T-helper 17 cell (primary cell): ENCODE data around the gene ZNF488. TPM values are rescaled to one million over a fixed set of nuclear protein-coding genes. Genes with fewer than 3 reads are reported as not detected.

Source experiments
- ATAC-seq: fragments of 150-1000 bp; cut with Tn5 transposase; 2 replicates; pipeline ENCODE4 v1.10.0; 2021; ENCODE audit warnings: mild to moderate bottlenecking, moderate library complexity
- DNase-seq, 3 donors: peaks; one replicate each; pipeline versions ENCODE4 v3.0.0 to v3.0.0-alpha.2; 2020 to 2021
- H3K9me3 ChIP-seq: one replicate; pipeline ENCODE4 v1.7.0; 2013; ENCODE audit warnings: low read length, mild to moderate bottlenecking; ENCODE audit not compliant: control insufficient read depth, poor library complexity, severe bottlenecking
- H3K27ac Mint-ChIP-seq: one replicate; pipeline ENCODE4 v1.8.0; 2022; ENCODE audit warnings: mild to moderate bottlenecking, moderate library complexity, mixed read lengths
- H3K27me3 Mint-ChIP-seq: one replicate; pipeline ENCODE4 v1.8.0; 2022; ENCODE audit warnings: mixed read lengths
- H3K36me3 Mint-ChIP-seq: one replicate; pipeline ENCODE4 v1.8.0; 2022; ENCODE audit warnings: low read depth, mixed read lengths
- H3K4me1 Mint-ChIP-seq: one replicate; pipeline ENCODE4 v1.8.0; 2022; ENCODE audit warnings: mild to moderate bottlenecking, mixed read lengths
- H3K4me3 Mint-ChIP-seq: one replicate; pipeline ENCODE4 v1.8.0; 2022; ENCODE audit warnings: mild to moderate bottlenecking, moderate library complexity, mixed read lengths
- total RNA-seq, 4 donors: library from RNA in 2 of 4; stranded (reverse) in 2 of 4; gene quantifications; one replicate each; pipeline ENCODE4 v1.2.3 and lab custom pipeline; 2022 to 2026

The ZNF488 gene
- total RNA-seq, 2 donors from 2014 or later, result not detected

DNA sequence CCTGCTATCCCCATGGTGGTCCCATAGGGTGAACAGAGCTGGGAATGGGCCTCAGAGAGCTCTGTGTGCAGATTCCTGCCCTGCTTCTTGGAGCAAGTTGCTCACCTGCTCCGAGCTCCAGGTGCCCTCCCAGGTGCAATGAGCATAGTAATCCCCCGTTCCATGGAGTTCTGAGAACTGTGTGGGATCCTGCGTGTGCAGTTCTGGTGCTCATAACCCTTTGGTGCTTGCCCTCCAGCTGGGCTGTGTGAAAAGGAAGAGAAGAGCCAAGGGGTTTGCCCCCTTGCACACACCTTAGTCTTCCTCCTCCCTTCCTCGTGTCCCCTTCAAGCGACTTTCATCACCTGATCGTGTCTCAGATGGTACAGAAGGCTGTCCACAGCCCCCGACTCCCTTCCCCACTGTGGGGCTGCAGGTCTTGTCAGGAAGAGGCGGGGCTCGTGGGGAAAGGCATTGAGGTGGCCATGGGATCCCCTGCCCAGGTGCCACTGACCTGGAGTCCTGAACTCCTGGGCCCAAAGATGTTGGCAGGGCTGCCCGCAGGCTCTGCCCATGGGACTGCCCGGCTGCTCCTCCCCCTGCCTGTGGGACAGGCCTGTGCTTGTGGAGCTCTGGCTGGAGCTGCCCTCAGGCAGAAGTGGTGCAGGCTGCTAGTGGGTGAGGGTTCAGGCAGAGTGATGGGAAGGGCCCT is 21.9 kb upstream of the ZNF488 start:
- Mint-ChIP-seq H3K4me1 (peaks cover 2% of the 10 kb centered on the region), H3K4me3 (no peak overlapping the region), H3K27me3 (peaks cover 29% of the 10 kb centered on the region), H3K27ac (no peak overlapping the region), H3K36me3 (peaks cover 2% of the 10 kb centered on the region)
- ATAC-seq (no peak), DNase-seq (no peak)
- no peaks in the 10 kb centered on the region for H3K9me3 ChIP-seq

DNA sequence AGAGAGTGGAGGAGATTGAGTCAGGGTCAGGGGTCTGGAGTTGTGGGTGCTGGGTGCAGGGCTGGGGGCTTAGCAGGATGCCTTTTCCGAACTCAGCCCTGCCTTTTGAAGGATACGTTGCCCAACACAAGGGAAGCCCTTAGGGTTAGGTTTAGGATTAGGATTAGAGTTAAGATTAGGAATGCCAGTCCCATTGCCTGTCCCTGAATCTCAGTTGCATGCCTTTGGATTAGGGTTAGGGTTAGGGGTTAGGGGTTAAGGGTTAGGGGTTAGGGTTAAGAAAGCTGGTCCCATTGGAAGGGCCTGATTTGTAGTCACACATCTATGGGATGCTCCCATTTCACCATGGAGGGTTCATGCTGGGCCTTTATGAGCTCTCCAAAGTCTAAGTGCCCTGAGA is 20.8 kb upstream of the ZNF488 start:
- DNase-seq (no peak), ATAC-seq (no peak)
- Mint-ChIP-seq H3K4me1 (peaks cover 2% of the 10 kb centered on the region), H3K27ac (no peak overlapping the region), H3K36me3 (peaks cover 2% of the 10 kb centered on the region), H3K4me3 (no peak overlapping the region), H3K27me3 (peaks cover 39% of the 10 kb centered on the region)
- H3K9me3 ChIP-seq, result no peaks in the 10 kb centered on the region

DNA sequence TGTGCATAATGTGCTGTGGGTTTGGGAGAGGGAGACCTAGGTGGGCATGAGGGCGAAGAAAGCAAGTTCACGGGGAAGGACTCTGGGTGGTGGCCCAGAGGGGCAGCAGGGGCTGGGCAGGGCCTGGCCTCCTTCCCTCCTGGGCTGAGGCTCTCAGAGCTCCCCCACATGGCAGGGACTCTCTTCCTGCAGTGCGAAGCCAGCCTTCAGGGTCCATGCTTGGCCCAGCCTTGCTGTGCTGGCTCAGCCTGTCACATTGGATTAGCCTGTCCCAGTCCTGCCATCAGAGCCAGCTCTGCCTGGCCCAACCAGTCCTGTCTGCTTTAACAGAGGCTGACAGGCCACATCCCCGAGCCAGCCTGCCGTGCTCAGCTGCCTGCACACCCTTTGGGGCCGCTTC is 20.4 kb upstream of the ZNF488 start:
- DNase-seq (no peak), ATAC-seq (no peak)
- no peaks in the 10 kb centered on the region for H3K9me3 ChIP-seq
- Mint-ChIP-seq H3K27me3 (peaks cover 44% of the 10 kb centered on the region), H3K36me3 (peaks cover 2% of the 10 kb centered on the region), H3K4me1 (peaks cover 2% of the 10 kb centered on the region), H3K4me3 (no peak overlapping the region), H3K27ac (no peak overlapping the region)

DNA sequence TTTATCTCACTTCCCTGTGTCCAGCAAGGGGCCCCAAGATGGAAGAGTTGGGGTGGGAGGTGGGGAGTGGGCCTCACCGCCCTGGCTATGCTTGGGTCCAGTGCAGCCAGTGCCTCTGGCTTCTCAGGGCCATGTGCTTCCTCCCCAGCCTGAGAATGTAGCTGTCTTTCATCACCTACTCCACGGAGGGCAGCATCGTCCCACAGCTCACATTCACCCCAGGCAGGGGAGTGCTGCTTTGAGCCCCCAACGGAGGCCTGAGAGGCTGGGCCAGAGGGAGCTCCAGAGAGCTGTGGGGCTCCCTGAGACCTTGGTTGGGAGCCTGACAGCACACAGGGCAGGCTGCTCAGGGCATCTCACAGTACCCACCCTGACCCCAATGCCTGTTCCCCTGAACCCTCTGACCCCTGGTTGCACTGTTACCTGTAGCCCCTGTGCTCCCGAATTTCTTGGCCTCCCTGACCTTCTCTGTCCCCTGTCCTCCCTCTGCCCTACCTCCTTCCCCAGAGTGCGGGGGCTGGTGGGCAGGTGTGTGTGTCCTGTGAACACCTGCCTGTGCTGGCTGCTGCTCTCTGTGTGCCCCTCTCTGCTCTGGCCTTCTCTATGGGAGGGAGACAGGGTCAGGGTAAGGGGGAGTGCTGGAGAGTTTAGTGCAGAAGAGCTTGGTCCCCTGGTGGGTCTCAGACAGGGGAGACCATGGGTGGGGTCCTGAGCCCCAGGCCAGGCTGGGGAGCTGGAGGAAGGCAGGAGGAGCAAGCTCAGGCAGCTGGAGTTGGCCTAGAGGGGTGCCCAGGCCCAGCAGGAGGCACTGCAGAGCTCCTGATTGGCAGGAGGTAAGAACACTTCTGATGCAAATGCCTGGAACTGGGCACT is 19.6 kb upstream of the ZNF488 start:
- H3K36me3 Mint-ChIP-seq, result peaks cover 4% of the 10 kb centered on the region
- no peak overlapping the region for H3K27ac Mint-ChIP-seq
- peaks cover 2% of the 10 kb centered on the region for H3K4me1 Mint-ChIP-seq
- H3K27me3 Mint-ChIP-seq, result peaks cover 48% of the 10 kb centered on the region
- DNase-seq, result no peak
- no peaks in the 10 kb centered on the region for H3K9me3 ChIP-seq
- ATAC-seq, result no peak
- H3K4me3 Mint-ChIP-seq, result no peak overlapping the region

DNA sequence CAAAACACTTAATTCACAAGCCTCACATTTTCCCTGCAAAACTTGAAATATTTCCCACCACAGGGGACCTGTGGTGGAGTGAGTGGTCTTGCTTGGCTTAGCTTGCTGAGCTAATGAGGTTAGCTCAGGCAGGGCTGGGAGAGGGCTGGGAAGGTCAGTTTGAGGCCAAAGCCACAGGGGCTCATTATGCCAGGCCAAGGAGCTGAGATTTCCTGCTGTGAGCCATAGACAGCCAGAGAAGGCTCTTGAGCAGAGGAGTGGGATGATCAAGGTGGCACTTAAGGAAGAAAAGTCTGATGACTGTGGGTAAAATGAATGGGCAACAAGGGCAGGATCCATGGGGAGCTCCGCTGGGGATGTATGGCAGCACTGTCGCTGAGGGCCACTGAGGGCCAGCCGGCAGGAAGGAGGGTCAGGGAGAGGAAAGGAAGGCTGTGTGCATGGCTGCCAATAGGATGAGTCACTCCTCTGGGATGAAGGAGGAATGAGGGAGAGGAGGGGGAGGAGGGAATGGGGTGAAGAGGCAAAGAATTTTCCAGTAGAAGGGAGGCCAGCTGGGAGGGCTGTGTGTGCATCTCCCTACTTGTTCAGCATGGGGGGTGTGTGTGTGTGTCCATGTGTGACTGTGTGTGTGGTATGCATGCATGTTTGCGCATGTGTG is 18.7 kb upstream of the ZNF488 start:
- H3K4me1 Mint-ChIP-seq, result peaks cover 2% of the 10 kb centered on the region
- ATAC-seq, result no peak
- no peak overlapping the region for H3K27ac Mint-ChIP-seq
- no peaks in the 10 kb centered on the region for H3K9me3 ChIP-seq
- DNase-seq, result no peak
- H3K4me3 Mint-ChIP-seq, result no peak overlapping the region
- peaks cover 56% of the 10 kb centered on the region for H3K27me3 Mint-ChIP-seq
- H3K36me3 Mint-ChIP-seq, result peaks cover 4% of the 10 kb centered on the region

DNA sequence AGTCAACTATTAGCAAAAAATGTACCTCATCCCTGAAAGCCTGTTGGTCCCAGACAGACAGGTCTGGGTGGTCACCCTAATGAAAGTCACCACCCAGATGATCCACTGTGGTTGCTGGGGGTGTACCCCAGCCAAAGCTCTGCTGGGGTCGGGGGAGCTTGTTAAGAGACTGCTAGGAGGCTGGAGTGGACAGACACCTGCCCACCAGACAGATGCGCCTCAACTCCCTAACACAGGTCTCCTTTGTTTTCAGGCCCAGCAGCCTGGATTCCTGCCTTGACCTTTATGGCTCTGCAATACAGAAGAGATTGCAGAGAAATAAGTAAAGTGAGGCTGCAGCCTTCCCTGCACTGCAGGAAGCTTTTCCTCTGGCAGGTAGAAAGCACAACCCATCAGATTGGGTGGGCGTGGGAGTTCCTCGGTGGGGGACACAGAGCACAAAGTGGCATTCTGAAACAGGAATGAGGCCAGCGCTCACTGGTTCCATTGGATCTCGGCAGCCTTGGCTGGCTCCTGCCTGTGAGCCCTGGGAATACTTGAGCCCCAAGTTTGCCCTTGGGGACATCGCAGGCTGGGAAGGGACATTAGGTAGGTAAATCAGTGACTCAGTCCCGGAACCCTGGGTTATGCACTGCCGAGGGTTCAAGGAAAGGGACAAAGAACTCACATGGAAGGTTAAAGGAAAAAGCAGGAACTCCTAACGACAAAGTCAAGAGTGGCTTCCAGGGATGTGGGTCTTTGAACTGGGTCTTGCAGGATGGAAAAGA is 18.0 kb upstream of the ZNF488 start:
- ATAC-seq, result no peak
- H3K9me3 ChIP-seq, result no peaks in the 10 kb centered on the region
- Mint-ChIP-seq H3K36me3 (peaks cover 4% of the 10 kb centered on the region), H3K27ac (no peak overlapping the region), H3K4me1 (peaks cover 2% of the 10 kb centered on the region), H3K4me3 (no peak overlapping the region), H3K27me3 (peaks cover 61% of the 10 kb centered on the region)
- DNase-seq, result no peak

DNA sequence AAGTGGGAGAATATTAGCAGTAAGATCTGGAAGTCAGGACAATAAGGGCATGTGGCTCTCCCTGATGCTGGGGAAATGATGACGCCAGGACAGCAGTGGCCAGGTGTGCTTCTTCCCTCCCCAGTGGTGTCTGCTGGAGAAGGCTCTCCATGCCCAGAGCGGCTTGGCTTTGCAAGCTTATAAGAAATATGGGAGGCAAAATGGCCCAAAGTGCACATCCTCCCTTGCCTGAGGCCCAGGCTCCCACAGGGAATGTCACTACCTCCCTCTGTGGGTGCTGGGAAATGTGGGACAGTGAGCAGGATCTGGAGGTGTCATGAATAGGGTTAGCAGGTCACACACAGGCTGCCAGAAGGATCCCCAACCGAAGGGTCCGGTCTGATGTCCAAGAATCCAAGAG is 17.1 kb upstream of the ZNF488 start:
- Mint-ChIP-seq H3K27ac (no peak overlapping the region), H3K27me3 (peaks cover 70% of the 10 kb centered on the region), H3K36me3 (peaks cover 6% of the 10 kb centered on the region), H3K4me1 (peaks cover 2% of the 10 kb centered on the region), H3K4me3 (no peak overlapping the region)
- H3K9me3 ChIP-seq, result no peaks in the 10 kb centered on the region
- DNase-seq, result no peak
- ATAC-seq, result no peak

DNA sequence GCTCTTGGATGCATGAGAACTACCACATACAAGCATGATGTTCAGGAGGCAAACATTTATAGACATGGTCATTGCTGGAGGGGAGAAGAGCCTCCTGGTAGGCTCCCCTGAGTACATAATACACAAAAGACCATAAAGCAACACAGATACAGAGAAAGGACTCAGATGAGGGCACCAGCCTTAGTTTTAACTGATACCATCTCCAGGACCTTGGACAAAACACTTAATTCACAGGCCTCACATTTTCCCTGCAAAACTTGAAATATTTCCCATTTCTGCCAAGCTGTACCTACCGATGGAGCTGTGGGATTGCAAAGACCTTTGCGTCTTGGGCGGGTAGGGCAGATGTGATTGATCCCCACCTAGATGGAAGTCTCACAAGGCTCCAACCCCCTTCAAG is 16.7 kb upstream of the ZNF488 start:
- Mint-ChIP-seq H3K27ac (no peak overlapping the region), H3K27me3 (peaks cover 74% of the 10 kb centered on the region), H3K4me3 (no peak overlapping the region), H3K4me1 (peaks cover 2% of the 10 kb centered on the region), H3K36me3 (peaks cover 7% of the 10 kb centered on the region)
- DNase-seq (no peak), ATAC-seq (no peak)
- H3K9me3 ChIP-seq, result no peaks in the 10 kb centered on the region

DNA sequence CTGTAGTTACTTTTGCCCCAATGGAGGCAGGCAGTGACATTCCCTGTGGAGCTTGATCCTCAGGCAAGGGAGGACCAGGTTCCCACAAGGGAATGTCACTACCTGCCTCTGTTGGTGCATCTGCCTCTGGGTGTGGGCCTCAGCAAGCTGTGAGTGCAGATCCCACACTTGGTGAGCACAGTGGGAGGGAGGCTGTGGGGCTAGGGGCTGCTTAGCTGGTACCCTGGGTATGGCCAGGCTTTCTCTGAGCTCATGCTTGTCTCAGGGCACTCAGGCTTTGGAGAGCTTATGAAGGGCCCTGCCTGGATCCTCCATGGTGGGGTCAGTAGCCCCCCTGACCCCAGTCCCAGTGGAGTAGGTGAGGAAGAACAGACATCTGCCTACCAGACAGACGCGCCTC is 16.2 kb upstream of the ZNF488 start:
- Mint-ChIP-seq H3K4me3 (no peak overlapping the region), H3K27me3 (peaks cover 79% of the 10 kb centered on the region), H3K4me1 (peaks cover 2% of the 10 kb centered on the region), H3K36me3 (peaks cover 11% of the 10 kb centered on the region), H3K27ac (no peak overlapping the region)
- DNase-seq (no peak), ATAC-seq (no peak)
- H3K9me3 ChIP-seq, result no peaks in the 10 kb centered on the region

DNA sequence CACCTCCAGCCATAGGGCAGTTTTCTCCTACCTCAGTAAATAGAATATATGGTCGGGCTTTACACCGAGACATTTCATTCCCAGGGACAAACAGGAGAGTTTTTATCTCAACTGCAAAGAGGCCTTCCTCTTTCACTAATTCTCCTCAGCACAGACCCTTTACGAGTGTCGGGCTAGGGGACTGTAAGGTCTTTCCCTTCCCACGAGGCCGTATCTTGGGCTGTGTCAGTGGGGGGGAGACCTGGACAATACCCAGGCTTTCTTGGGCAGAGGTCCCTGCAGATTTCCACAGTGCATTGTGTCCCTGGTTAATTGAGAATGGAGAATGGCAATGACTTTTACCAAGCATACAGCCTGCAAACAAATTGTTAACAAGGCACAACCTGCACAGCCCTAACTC is 13.2 kb upstream of the ZNF488 start:
- peaks cover 9% of the 10 kb centered on the region for H3K36me3 Mint-ChIP-seq
- H3K4me1 Mint-ChIP-seq, result peaks cover 1% of the 10 kb centered on the region
- H3K27ac Mint-ChIP-seq, result no peak overlapping the region
- H3K4me3 Mint-ChIP-seq, result no peak overlapping the region
- H3K9me3 ChIP-seq, result no peaks in the 10 kb centered on the region
- DNase-seq, result no peak
- H3K27me3 Mint-ChIP-seq, result peaks cover 86% of the 10 kb centered on the region
- ATAC-seq, result no peak

DNA sequence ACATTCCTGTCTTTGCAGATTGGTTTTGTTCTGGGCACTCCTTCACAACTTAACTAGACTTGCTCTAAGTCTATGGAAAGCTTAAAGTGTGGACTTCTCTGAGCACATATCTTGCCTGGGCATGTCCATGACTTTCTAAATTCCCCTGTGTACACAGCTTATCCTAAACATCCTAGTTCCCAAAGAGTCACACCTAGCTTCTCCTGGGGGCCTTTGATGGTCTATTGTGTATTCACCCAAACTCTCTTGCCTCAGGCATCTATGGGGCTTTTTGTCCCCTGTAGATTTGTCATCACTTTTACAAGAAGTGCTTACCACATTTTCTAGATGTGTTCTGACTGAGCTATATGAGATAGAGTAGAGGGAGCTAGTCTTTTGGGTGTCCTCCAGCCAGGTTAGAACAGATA is 12.2 kb upstream of the ZNF488 start:
- ATAC-seq, result no peak
- Mint-ChIP-seq H3K36me3 (peaks cover 9% of the 10 kb centered on the region), H3K4me1 (no peaks in the 10 kb centered on the region), H3K27me3 (peaks cover 87% of the 10 kb centered on the region), H3K4me3 (no peak overlapping the region), H3K27ac (no peak overlapping the region)
- DNase-seq, result no peak
- no peaks in the 10 kb centered on the region for H3K9me3 ChIP-seq

DNA sequence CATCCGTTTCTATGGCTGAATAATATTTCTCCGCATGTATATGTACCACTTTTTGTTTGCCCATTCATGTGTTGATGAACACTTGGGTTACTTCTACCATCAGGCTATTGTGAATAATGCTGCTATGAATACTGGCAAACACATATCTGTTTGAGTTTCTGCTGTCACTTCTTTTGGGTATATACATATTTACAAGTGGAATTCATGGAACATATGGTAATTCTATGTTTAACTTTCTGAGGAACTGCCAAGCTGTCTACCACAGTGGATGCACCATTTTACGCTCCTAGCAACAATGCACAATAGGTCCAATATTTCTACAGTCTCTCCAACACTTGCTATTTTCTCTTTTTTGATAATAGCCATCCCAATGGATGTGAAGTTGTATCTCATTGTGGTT is 5.5 kb upstream of the ZNF488 start:
- no peak for ATAC-seq
- Mint-ChIP-seq H3K27me3 (peaks cover 34% of the 10 kb centered on the region), H3K36me3 (peaks cover 4% of the 10 kb centered on the region)

DNA sequence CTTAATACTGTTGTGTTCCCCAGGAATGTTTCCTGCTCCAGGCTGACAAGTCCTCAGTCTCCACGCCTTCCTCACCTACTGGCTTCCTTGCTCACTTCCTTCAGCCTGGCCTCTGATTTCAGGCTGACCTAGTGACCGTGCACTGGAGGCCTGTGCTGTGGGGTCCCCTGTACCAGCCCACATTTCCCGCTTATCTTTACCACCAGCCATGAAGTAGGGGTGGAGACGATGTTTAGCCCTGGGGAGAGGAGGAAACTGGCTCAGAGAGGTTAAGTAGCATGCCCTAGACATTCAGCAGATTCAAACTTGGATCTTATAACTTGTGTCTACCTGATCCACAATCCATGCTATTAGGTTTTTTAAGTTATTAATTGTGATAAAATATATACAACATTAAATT is 4.8 kb upstream of the ZNF488 start:
- Mint-ChIP-seq H3K4me1 (peaks cover 5% of the 10 kb centered on the region), H3K27ac (no peak overlapping the region), H3K27me3 (peaks cover 29% of the 10 kb centered on the region), H3K4me3 (no peak overlapping the region), H3K36me3 (peaks cover 5% of the 10 kb centered on the region)
- H3K9me3 ChIP-seq, result no peaks in the 10 kb centered on the region
- DNase-seq (no peak), ATAC-seq (no peak)

More for the DNA sequence above, 5.5 kb upstream of the ZNF488 start:
- no peak overlapping the region for H3K4me3 Mint-ChIP-seq
- H3K27ac Mint-ChIP-seq, result no peak overlapping the region
- no peak for DNase-seq
- H3K4me1 Mint-ChIP-seq, result peaks cover 4% of the 10 kb centered on the region
- no peaks in the 10 kb centered on the region for H3K9me3 ChIP-seq
